ENCODE data around the gene SMTNL1. TPM values are rescaled to one million over a fixed set of nuclear protein-coding genes. Genes with fewer than 3 reads are reported as not detected.

SMTNL1 gene
- total and polyA plus RNA-seq, 9 of the 15 experiments (the other 6 are each of a cell fraction or from before 2014, with no cell fraction given), result not detected

DNA sequence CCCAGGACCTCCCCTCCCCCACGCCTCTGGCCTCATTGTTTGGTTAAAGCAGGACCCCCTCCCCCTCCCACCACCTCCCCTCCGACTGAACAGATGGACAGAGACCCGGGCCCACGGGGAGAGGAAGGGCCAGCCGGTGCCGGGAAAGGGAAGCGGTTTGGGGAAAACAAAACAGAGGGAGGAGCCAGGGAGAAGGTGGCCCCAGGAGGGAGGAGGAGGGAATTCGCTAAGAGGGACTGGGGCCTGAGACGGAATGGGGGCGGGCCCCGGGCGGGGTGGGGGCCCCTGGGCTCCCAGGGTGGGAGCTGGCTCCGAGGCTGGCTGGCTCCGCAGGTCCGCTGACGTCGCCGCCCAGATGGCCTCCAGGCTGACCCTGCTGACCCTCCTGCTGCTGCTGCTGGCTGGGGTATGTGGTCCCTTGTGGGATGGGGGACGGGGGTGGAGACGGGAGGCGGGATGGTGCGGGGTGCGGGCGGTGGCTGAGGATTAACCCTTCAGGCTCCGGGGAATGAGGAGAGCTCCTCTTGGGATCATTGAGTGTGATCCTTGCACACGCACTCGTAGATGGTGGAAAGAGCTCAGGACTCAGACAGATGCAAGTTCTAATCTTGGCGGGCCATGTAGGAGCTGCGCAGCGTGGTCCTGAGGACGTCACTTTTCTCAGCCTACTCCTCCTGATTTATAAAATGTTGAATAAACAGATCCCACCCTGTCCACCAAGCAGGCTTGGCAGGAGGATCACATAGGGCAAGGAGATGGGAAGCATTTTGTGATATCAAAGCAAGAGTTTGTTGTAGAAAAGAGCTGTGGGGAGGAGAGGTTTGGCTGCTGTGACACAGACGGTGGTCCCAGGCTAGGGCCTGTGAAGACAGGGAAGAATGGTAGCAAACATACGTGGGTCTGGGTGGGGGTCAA is 60.8 kb downstream of the SMTNL1 start:
- TF ChIP-seq ZNF311 (CRISPR knock-in tag; IDR thresholded peaks at IDR 0.05) (no peak), ZNF263 (CRISPR knock-in tag; IDR thresholded peaks at IDR 0.05; ENCODE audit: borderline replicate concordance) (peak; percentile 52; the same call in 1 of the 2 replicates), KDM1A (IDR thresholded peaks at IDR 0.05) (0 out of 4 replicates have a peak, but pooled peaks of 1 of the 2 experiments have one; percentile 11), EGR1 (conservative IDR thresholded peaks at IDR 0.05) (0 out of 2 replicates have a peak, but pooled peaks have one; percentile 12)
- TF ChIP-seq, protein P1, sequence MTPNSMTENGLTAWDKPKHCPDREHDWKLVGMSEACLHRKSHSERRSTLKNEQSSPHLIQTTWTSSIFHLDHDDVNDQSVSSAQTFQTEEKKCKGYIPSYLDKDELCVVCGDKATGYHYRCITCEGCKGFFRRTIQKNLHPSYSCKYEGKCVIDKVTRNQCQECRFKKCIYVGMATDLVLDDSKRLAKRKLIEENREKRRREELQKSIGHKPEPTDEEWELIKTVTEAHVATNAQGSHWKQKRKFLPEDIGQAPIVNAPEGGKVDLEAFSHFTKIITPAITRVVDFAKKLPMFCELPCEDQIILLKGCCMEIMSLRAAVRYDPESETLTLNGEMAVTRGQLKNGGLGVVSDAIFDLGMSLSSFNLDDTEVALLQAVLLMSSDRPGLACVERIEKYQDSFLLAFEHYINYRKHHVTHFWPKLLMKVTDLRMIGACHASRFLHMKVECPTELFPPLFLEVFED (CRISPR knock-in tag; conservative IDR thresholded peaks at IDR 0.05), result no peak
- TF ChIP-seq, protein P2, sequence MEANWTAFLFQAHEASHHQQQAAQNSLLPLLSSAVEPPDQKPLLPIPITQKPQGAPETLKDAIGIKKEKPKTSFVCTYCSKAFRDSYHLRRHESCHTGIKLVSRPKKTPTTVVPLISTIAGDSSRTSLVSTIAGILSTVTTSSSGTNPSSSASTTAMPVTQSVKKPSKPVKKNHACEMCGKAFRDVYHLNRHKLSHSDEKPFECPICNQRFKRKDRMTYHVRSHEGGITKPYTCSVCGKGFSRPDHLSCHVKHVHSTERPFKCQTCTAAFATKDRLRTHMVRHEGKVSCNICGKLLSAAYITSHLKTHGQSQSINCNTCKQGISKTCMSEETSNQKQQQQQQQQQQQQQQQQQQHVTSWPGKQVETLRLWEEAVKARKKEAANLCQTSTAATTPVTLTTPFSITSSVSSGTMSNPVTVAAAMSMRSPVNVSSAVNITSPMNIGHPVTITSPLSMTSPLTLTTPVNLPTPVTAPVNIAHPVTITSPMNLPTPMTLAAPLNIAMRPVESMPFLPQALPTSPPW (CRISPR knock-in tag; IDR thresholded peaks at IDR 0.05), result 0 out of 2 replicates have a peak, but pooled peaks have one; percentile 18
- TF ChIP-seq, protein P3, sequence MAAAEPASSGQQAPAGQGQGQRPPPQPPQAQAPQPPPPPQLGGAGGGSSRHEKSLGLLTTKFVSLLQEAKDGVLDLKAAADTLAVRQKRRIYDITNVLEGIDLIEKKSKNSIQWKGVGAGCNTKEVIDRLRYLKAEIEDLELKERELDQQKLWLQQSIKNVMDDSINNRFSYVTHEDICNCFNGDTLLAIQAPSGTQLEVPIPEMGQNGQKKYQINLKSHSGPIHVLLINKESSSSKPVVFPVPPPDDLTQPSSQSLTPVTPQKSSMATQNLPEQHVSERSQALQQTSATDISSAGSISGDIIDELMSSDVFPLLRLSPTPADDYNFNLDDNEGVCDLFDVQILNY (CRISPR knock-in tag; IDR thresholded peaks at IDR 0.05), result no peak
- WGBS (ENCODE audit: insufficient coverage, low coverage, missing lambda C conversion rate), result 7% methylated on average over 26 of the region's 33 CpGs
- in situ Hi-C loops (cut with MboI), result no loop called here
- Histone ChIP-seq H3K27me3 (ENCODE audit: control insufficient read depth in 2 of 2, insufficient read depth in 2 of 2, low read length in 2 of 2) (peaks cover 40 to 44% of the 10 kb centered on the region in 2 experiments; a peak in 4 of 5 replicates), H2AFZ (ENCODE audit: low read depth, low read length) (peak overlapping the region; percentile 59; the same call in 1 of the 2 replicates), H3K27ac (ENCODE audit: extremely low read depth, low read depth, low read length) (no peak overlapping the region), H3K9ac (ENCODE audit: insufficient read depth in 1 of 2, low read depth in 2 of 2, low read length in 2 of 2) (0 out of 4 replicates have a peak overlapping the region, but pooled peaks of 1 of the 2 experiments have one; percentile 52), H3K9me3 (replicated peaks; ENCODE audit: control insufficient read depth, insufficient read depth, low read depth, low read length) (no peaks in the 10 kb centered on the region), H3K9me1 (ENCODE audit: control insufficient read depth, insufficient read depth, low read length) (no peaks in the 10 kb centered on the region), H3K36me3 (ENCODE audit: control insufficient read depth, insufficient read depth, low read length) (no peaks in the 10 kb centered on the region), H3K4me3 (no peak overlapping the region), H3K4me1 (replicated peaks in 1 of 2; ENCODE audit: control insufficient read depth in 2 of 2, insufficient read depth in 2 of 2, low read length in 2 of 2) (peaks cover 0 to 6% of the 10 kb centered on the region in 2 experiments; a peak in 2 of 5 replicates), H4K20me1 (replicated peaks; ENCODE audit: control insufficient read depth, insufficient read depth, low read length) (no peaks in the 10 kb centered on the region), H3K79me2 (ENCODE audit: control insufficient read depth, insufficient read depth, low read length) (no peaks in the 10 kb centered on the region), H3K4me2 (ENCODE audit: insufficient read depth, low read length) (no peak overlapping the region)
- ATAC-seq (peak; percentile 54), DNase-seq (ENCODE audit: extremely low read depth in 1 of 4, low spot score in 3 of 4) (peak; percentile 9 to 77 (median 53)), FAIRE-seq (no peak)
- intact Hi-C loops (cut with micrococcal nuclease), result no loop called here
- CTCF ChIA-PET (ENCODE audit: low intra/inter-chr PET ratio), result no interaction called here
- POLR2A ChIA-PET, result interaction anchor here (0.7 to 1.0 kb wide), 4 partner anchors 14 to 51 kb away, joined by 3 to 4 read pairs (median 3); no protein-coding TSS in a partner anchor
- BruUV-seq (replicated peaks), result no TSS peak

Data from K562 (cell line).